HL-60/S4 treated with retinoic acid at 250 ng/mL for 4 days and 3 days (cell line): ENCODE data around the gene ADARB1.

ENCODE experiments used
- in situ Hi-C: fragments of 300-500 bp; cut with MboI; formaldehyde crosslinking; loops from 2 replicates; pipeline ENCODE4 v1.7.0; 2022; ENCODE audit warnings: low sequenced_read_pairs

Gene ADARB1

DNA sequence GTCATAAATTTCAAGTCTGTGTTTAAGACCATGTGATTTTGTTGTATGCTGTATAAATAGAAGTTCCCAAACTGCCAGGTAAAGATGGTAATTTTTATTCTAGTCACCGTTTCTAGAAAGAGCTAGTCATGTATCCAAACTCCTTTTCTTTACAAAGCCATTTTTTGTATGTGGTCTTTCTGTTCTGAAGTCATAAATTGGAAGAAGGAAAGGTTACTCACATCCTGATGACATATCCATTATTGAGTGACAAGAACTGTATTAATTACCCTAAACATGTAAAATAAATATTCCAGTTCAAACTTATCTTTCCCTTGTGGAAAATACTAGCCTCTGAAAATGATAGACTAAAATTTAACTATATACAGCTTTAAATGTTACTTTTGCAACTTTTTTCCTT lies 108.6 kb downstream of the ADARB1 start:
- in situ Hi-C loops, result no loop called here

GRCh38 chr21:45183852-45184251 lies 109.5 kb downstream of the ADARB1 start:
- in situ Hi-C loops, result no loop called here

DNA sequence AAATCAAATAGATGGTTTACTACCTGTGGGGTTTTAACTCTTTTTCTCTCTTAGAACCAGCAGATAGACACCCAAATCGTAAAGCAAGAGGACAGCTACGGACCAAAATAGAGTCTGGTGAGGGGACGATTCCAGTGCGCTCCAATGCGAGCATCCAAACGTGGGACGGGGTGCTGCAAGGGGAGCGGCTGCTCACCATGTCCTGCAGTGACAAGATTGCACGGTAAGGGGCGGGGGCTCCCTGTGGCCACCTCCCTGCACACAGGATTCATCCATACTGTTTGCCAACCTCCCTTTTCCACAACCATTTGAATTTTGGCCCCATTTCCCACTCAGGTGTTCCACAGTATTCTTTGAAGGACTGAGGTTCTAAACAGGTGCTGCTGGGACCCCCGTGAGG lies 110.5 kb downstream of the ADARB1 start:
- in situ Hi-C loops, result no loop called here

- in situ Hi-C loops, result no loop called here
Measured at GRCh38 chr21:45186709-45187108, 112.3 kb downstream of the ADARB1 start.

- in situ Hi-C loops, result no loop called here
Measured at GRCh38 chr21:45187646-45188045, 113.3 kb downstream of the ADARB1 start.

DNA sequence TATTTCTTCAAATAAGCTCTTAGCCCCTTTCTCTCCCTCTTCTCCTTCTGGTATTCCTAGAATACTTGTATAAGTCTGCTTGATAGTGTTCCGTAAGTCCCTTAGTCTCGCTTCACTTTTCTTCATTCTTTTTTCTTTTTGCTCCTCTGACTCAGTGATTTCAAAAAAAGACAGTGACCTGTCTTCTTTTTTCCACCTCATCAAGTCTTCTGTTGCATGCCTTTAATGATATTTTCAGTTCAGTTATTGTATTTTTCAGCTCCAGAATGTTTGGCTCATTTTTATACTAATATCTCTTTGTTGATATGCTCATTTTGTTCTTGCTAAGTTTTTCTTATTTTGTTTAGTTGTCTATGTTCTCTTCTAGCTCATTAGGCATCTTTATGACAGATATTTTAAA lies 115.6 kb downstream of the ADARB1 start:
- in situ Hi-C loops, result no loop called here

GRCh38 chr21:45192332-45192731 lies 118.0 kb downstream of the ADARB1 start:
- in situ Hi-C loops, result no loop called here

DNA sequence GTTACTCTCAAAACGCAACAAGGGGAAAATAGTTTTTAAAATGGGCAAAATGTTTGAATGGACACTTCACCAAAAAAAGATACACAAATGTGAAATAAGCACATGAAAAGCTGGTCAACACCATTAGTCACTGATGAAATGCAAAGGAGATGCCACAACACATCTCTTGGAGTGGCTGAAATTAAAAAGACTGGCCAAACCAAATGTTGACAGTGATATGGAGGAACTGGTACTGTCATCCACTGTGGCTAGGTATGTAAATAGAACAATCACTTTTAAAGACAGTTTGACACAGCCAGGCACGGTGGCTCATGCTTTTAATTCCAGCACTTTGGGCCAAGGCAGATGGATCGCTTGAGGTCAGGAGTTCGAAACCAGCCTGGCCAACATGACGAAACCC lies 122.2 kb downstream of the ADARB1 start:
- in situ Hi-C loops, result no loop called here

DNA sequence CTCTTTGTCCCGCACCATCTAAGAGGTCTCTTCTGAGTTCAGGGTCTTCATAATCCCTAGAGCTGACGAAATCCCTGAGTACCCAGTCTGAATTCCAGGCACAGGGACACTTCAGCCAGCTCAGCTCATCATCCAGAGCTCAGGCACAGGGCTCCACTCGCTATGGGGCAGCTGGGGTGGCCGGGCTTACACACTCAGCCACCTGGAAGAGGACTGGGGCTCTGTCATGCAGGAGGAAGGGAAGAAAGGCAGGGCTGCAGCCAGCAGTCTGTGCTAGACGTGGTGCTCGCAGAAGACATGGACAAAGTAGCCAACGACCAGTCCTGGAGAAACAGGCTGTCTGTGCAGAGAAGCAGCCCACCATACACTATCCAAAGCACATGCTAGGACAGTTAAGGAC lies 124.8 kb downstream of the ADARB1 start:
- in situ Hi-C loops, result no loop called here

- in situ Hi-C loops, result no loop called here
Measured at GRCh38 chr21:45200031-45200430, 125.7 kb downstream of the ADARB1 start.

DNA sequence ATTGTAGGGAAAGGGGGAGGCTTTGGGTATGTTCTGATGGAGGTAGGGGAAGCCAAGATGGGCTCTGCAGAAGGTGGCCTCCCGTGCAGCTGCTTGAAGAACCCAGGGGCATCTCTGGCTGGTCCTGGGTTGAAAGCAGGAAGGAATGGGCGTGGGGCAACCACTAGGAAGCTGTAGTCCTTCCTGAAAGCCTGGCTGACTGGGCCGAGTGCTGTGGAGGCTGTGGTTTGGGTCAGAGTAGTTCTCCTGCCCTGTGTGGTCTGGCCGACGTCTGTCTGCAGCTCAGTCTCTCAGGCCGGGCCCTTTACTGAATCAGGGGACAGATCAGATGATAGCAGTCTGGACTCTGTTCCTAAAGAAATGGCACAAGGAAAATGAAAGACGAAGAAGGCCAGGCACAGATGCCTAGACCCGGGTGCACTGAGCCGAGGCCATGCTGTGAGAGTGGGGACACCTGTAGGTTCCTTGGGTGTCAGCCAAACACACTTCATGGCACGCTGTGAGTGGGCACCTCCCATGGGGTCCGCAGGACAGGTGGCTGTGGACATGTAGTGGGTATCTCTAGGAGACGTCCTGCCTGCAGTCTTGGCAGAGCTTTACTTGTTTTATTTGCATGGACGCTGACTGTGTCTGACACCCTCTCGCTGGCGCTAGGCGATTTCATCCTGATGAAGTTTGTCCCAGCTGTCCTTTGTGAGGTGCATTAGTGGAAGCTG lies 126.4 kb downstream of the ADARB1 start:
- in situ Hi-C loops, result no loop called here

DNA sequence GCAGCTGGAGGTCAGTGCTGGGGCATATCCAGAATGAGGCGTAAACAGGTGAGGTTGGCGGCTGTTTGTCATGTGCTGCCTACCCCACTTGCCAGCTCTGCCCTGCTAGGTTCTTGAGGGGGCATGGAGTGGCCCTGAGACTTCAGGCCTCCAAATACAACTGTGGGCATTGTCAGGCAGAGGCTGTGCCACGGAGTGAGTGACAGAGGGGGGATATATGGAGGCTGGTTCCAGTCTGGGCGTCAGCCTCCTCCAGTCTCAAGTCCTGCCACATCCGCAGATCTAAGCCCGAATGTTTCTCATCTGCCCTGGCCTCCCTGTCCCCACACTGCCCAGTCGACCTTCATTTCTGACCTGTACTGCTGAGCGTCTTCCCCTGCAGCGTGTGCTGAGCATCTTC lies 128.0 kb downstream of the ADARB1 start:
- in situ Hi-C loops, result no loop called here

- in situ Hi-C loops, result no loop called here
Measured at GRCh38 chr21:45202889-45203288, 128.5 kb downstream of the ADARB1 start.

- in situ Hi-C loops, result no loop called here
Measured at GRCh38 chr21:45203983-45204382, 129.6 kb downstream of the ADARB1 start.

- in situ Hi-C loops, result no loop called here
Measured at GRCh38 chr21:45204395-45204794, 130.0 kb downstream of the ADARB1 start.

DNA sequence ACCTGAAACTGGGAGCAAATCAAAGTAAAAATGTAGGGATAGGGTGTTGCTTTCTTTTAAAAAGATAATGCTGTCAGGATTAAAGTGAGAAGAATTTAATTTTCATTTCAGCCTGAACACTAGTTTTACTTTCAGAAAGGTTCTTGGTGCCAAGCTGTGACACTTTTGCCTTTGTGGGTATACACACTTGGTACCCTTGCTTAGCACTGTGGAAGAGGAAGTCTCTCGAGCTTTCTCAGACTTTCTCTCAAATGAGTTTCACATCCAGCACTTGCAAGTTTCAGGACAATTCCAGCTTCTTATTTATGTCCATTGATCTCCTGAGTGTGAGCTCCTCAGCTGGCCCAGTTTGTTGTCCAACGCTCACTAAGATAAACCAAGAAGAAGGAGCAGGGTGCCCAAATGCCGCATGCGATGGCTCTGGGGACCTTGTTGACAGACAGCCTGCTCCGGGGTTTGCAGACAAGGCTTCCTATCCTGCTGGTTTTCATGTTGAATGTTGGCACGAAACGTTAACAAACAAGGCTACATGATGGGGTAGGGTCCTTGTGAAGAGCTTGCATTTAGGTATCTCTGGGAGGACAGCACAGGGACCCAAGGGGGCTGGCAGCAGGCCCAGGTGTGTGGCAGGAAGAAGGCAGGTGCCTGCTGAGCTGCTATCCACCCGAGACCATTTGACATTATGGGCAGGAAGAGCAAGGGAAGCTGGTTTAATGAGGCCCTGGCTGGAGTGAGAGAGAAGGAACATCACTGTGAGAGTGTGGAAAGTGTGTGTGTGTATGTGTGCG lies 133.7 kb downstream of the ADARB1 start:
- in situ Hi-C loops, result no loop called here

- in situ Hi-C loops, result no loop called here
Measured at GRCh38 chr21:45208627-45208951, 134.2 kb downstream of the ADARB1 start.

- in situ Hi-C loops, result no loop called here
Measured at GRCh38 chr21:45209046-45209445, 134.7 kb downstream of the ADARB1 start.

GRCh38 chr21:45209685-45210284 lies 135.4 kb downstream of the ADARB1 start:
- in situ Hi-C loops, result no loop called here

- in situ Hi-C loops, result no loop called here
Measured at GRCh38 chr21:45210461-45210983, 136.1 kb downstream of the ADARB1 start.

DNA sequence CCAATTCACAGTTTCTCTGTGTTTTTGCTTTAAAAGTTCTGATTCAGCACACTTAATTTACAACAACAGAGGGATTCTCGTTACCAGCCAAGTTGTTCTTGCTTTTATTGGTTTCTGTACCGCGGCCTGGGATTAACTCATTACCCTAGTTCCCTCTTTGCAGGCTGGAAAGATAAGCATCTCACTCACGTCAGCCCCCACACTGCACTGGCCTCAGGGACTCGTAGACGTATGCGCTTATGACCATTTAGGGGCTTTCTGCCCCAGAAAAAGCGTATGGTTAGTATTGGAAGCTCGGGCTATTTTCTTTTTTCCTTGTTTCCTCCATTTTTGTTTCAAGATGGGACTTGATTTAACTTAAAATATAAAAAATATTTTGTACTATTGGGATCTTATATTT lies 137.3 kb downstream of the ADARB1 start:
- in situ Hi-C loops, result no loop called here

- in situ Hi-C loops, result no loop called here
Measured at GRCh38 chr21:45213392-45213791, 139.0 kb downstream of the ADARB1 start.
